ENCODE measurements around the gene LRMDA.

Gene LRMDA

GRCh38 chr10:75474106-75474505 is 42.7 kb downstream of the LRMDA start:
- Histone ChIP-seq H3K27ac (ENCODE audit: low read depth, low read length) (no peak overlapping the region), H3K9me3 (ENCODE audit: insufficient read depth, low read length) (no peaks in the 10 kb centered on the region), H3F3A (ENCODE audit: insufficient read depth) (no peaks in the 10 kb centered on the region), H3K27me3 (ENCODE audit: low read length) (no peaks in the 10 kb centered on the region), H3K4me3 (ENCODE audit: insufficient read depth, low read length, poor library complexity, severe bottlenecking) (no peak overlapping the region), H3K9me2 (replicated peaks; ENCODE audit: insufficient read depth, low read length) (no peaks in the 10 kb centered on the region), H3K4me2 (ENCODE audit: low read depth, low read length, poor library complexity, severe bottlenecking) (no peak overlapping the region), H3K79me2 (ENCODE audit: insufficient read depth, low read length) (no peaks in the 10 kb centered on the region), H3K9ac (ENCODE audit: low read length) (no peak overlapping the region), H2AFZ (ENCODE audit: low read depth, low read length, severe bottlenecking) (no peak overlapping the region), H3K36me3 (ENCODE audit: low read length) (no peaks in the 10 kb centered on the region), H4K20me1 (ENCODE audit: low read depth, low read length) (no peaks in the 10 kb centered on the region)
- no peak for TF ChIP-seq EZH2phosphoT487 (conservative IDR thresholded peaks at IDR 0.05; ENCODE audit: low read length)
- TF ChIP-seq, protein P1, sequence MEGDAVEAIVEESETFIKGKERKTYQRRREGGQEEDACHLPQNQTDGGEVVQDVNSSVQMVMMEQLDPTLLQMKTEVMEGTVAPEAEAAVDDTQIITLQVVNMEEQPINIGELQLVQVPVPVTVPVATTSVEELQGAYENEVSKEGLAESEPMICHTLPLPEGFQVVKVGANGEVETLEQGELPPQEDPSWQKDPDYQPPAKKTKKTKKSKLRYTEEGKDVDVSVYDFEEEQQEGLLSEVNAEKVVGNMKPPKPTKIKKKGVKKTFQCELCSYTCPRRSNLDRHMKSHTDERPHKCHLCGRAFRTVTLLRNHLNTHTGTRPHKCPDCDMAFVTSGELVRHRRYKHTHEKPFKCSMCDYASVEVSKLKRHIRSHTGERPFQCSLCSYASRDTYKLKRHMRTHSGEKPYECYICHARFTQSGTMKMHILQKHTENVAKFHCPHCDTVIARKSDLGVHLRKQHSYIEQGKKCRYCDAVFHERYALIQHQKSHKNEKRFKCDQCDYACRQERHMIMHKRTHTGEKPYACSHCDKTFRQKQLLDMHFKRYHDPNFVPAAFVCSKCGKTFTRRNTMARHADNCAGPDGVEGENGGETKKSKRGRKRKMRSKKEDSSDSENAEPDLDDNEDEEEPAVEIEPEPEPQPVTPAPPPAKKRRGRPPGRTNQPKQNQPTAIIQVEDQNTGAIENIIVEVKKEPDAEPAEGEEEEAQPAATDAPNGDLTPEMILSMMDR (IDR thresholded peaks at IDR 0.05; ENCODE audit: insufficient read depth, low read length, poor library complexity, severe bottlenecking), result no peak

GRCh38 chr10:75475460-75476182 is 44.2 kb downstream of the LRMDA start:
- Histone ChIP-seq H3K9me2 (replicated peaks; ENCODE audit: insufficient read depth, low read length) (no peaks in the 10 kb centered on the region), H3K79me2 (ENCODE audit: insufficient read depth, low read length) (no peaks in the 10 kb centered on the region), H3F3A (ENCODE audit: insufficient read depth) (no peaks in the 10 kb centered on the region), H3K4me3 (ENCODE audit: insufficient read depth, low read length, poor library complexity, severe bottlenecking) (no peak overlapping the region), H3K4me2 (ENCODE audit: low read depth, low read length, poor library complexity, severe bottlenecking) (no peak overlapping the region), H3K27ac (ENCODE audit: low read depth, low read length) (no peak overlapping the region), H3K9me3 (ENCODE audit: insufficient read depth, low read length) (no peaks in the 10 kb centered on the region), H3K9ac (ENCODE audit: low read length) (no peak overlapping the region), H3K36me3 (ENCODE audit: low read length) (no peaks in the 10 kb centered on the region), H2AFZ (ENCODE audit: low read depth, low read length, severe bottlenecking) (no peak overlapping the region), H3K27me3 (ENCODE audit: low read length) (no peaks in the 10 kb centered on the region), H4K20me1 (ENCODE audit: low read depth, low read length) (no peaks in the 10 kb centered on the region)
- no peak for TF ChIP-seq EZH2phosphoT487 (conservative IDR thresholded peaks at IDR 0.05; ENCODE audit: low read length)
- TF ChIP-seq, protein P1 (IDR thresholded peaks at IDR 0.05; ENCODE audit: insufficient read depth, low read length, poor library complexity, severe bottlenecking), result no peak

DNA sequence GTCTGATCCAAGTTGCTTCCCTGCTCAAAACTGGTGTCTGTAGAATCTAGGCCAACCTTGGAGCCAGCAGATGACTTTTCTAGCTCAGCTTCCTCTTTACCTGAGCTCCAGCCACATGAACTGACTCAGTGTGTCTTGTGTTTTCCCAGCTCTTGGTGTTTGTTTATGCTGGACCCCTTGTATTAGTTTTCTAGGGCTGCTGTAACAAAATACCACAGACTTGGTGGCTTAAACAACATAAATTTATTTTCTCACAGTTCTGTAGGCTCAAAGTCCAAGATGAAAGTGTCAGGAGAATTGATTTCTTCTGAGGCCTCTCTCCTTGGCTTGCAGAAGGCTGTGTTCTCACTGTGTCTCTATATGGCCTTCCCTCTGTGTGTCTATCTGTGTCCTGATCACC is 45.1 kb downstream of the LRMDA start:
- H2AFZ ChIP-seq (ENCODE audit: low read depth, low read length, severe bottlenecking), result no peak overlapping the region
- H3F3A ChIP-seq (ENCODE audit: insufficient read depth), result no peaks in the 10 kb centered on the region
- no peaks in the 10 kb centered on the region for H3K9me3 ChIP-seq (ENCODE audit: insufficient read depth, low read length)
- H3K79me2 ChIP-seq (ENCODE audit: insufficient read depth, low read length), result no peaks in the 10 kb centered on the region
- no peak overlapping the region for H3K9ac ChIP-seq (ENCODE audit: low read length)
- no peaks in the 10 kb centered on the region for H3K9me2 ChIP-seq (replicated peaks; ENCODE audit: insufficient read depth, low read length)
- no peaks in the 10 kb centered on the region for H4K20me1 ChIP-seq (ENCODE audit: low read depth, low read length)
- TF ChIP-seq, protein P1 (IDR thresholded peaks at IDR 0.05; ENCODE audit: insufficient read depth, low read length, poor library complexity, severe bottlenecking), result no peak
- TF ChIP-seq EZH2phosphoT487 (conservative IDR thresholded peaks at IDR 0.05; ENCODE audit: low read length), result no peak
- H3K27me3 ChIP-seq (ENCODE audit: low read length), result no peaks in the 10 kb centered on the region
- no peak overlapping the region for H3K27ac ChIP-seq (ENCODE audit: low read depth, low read length)
- no peak overlapping the region for H3K4me3 ChIP-seq (ENCODE audit: insufficient read depth, low read length, poor library complexity, severe bottlenecking)
- no peak overlapping the region for H3K4me2 ChIP-seq (ENCODE audit: low read depth, low read length, poor library complexity, severe bottlenecking)
- no peaks in the 10 kb centered on the region for H3K36me3 ChIP-seq (ENCODE audit: low read length)

Data from SU-DHL-6 (cell line).